ENCODE results near the gene SUMO1.
A peak's percentile ranks its signal among the peaks of the same experiment; 100 is the strongest.

DNA sequence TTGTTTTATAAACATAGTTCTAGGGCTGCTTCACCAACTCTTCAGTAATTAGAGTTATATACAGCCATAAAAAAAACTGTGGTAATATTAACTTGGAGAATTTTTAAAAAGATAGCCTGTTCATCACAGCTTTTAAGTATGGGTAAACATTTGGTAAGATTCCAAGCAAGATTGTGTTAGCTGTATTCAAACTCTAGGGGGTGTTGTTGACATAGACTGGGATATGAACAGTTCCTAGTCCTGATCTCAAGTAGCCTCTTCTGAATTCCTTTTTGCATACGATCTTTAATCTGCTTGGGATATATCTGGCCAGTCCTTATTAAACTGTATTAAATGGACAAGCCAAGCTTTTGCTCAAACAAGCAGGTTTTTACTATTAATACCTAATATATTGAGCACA lies 40.5 kb upstream of the SUMO1 start:
- TF ChIP-seq, protein P1, sequence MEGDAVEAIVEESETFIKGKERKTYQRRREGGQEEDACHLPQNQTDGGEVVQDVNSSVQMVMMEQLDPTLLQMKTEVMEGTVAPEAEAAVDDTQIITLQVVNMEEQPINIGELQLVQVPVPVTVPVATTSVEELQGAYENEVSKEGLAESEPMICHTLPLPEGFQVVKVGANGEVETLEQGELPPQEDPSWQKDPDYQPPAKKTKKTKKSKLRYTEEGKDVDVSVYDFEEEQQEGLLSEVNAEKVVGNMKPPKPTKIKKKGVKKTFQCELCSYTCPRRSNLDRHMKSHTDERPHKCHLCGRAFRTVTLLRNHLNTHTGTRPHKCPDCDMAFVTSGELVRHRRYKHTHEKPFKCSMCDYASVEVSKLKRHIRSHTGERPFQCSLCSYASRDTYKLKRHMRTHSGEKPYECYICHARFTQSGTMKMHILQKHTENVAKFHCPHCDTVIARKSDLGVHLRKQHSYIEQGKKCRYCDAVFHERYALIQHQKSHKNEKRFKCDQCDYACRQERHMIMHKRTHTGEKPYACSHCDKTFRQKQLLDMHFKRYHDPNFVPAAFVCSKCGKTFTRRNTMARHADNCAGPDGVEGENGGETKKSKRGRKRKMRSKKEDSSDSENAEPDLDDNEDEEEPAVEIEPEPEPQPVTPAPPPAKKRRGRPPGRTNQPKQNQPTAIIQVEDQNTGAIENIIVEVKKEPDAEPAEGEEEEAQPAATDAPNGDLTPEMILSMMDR (conservative IDR thresholded peaks at IDR 0.05; ENCODE audit: low read depth in 2 of 2) = peak; percentile 57 to 62
- TF ChIP-seq EZH2 (IDR thresholded peaks at IDR 0.05; ENCODE audit: low read depth, unreplicated experiment) (no peak), CREB1 (CRISPR knock-in tag; IDR thresholded peaks at IDR 0.05; ENCODE audit: low read depth) (no peak), POLR2AphosphoS5 (IDR thresholded peaks at IDR 0.05; ENCODE audit: low read depth) (no peak), JUNB (IDR thresholded peaks at IDR 0.05; ENCODE audit: unreplicated experiment) (no peak), EZH2phosphoT487 (IDR thresholded peaks at IDR 0.05; ENCODE audit: unreplicated experiment) (no peak), NANOG (IDR thresholded peaks at IDR 0.05; ENCODE audit: borderline replicate concordance) (no peak), ZNF114 (CRISPR knock-in tag; IDR thresholded peaks at IDR 0.05) (no peak)
- TF ChIP-seq, protein P2, sequence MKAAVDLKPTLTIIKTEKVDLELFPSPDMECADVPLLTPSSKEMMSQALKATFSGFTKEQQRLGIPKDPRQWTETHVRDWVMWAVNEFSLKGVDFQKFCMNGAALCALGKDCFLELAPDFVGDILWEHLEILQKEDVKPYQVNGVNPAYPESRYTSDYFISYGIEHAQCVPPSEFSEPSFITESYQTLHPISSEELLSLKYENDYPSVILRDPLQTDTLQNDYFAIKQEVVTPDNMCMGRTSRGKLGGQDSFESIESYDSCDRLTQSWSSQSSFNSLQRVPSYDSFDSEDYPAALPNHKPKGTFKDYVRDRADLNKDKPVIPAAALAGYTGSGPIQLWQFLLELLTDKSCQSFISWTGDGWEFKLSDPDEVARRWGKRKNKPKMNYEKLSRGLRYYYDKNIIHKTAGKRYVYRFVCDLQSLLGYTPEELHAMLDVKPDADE (IDR thresholded peaks at IDR 0.05) = no peak
- TF ChIP-seq, protein P3, sequence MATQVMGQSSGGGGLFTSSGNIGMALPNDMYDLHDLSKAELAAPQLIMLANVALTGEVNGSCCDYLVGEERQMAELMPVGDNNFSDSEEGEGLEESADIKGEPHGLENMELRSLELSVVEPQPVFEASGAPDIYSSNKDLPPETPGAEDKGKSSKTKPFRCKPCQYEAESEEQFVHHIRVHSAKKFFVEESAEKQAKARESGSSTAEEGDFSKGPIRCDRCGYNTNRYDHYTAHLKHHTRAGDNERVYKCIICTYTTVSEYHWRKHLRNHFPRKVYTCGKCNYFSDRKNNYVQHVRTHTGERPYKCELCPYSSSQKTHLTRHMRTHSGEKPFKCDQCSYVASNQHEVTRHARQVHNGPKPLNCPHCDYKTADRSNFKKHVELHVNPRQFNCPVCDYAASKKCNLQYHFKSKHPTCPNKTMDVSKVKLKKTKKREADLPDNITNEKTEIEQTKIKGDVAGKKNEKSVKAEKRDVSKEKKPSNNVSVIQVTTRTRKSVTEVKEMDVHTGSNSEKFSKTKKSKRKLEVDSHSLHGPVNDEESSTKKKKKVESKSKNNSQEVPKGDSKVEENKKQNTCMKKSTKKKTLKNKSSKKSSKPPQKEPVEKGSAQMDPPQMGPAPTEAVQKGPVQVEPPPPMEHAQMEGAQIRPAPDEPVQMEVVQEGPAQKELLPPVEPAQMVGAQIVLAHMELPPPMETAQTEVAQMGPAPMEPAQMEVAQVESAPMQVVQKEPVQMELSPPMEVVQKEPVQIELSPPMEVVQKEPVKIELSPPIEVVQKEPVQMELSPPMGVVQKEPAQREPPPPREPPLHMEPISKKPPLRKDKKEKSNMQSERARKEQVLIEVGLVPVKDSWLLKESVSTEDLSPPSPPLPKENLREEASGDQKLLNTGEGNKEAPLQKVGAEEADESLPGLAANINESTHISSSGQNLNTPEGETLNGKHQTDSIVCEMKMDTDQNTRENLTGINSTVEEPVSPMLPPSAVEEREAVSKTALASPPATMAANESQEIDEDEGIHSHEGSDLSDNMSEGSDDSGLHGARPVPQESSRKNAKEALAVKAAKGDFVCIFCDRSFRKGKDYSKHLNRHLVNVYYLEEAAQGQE (IDR thresholded peaks at IDR 0.05; ENCODE audit: unreplicated experiment) = no peak
